SU-DHL-6 (cell line): Measurements from ENCODE around the gene BRD1.

Experiments used
- H2AFZ ChIP-seq: fragments of 200-600 bp; sonication (generic); 2 replicates; pipeline ENCODE4 v1.6.1; 2014; ENCODE audit warnings: low read depth, mild to moderate bottlenecking, moderate library complexity, mixed read lengths, antibody characterized with exemption, low read length; ENCODE audit not compliant: severe bottlenecking
- H3F3A ChIP-seq: fragments of 200-600 bp; shearing (Covaris generic); 2 replicates; pipeline ENCODE4 v1.6.0; 2016; ENCODE audit warnings: antibody characterized with exemption, mild to moderate bottlenecking; ENCODE audit not compliant: insufficient read depth
- H3K27ac ChIP-seq: fragments of 200-600 bp; sonication (generic); 2 replicates; pipeline ENCODE4 v1.5.1; 2016; ENCODE audit warnings: low read depth, mild to moderate bottlenecking, low read length, moderate library complexity, mixed read lengths
- H3K27me3 ChIP-seq: fragments of 200-600 bp; sonication (generic), shearing (Covaris generic); 2 replicates; pipeline ENCODE4 v1.6.0; 2014; ENCODE audit warnings: mild to moderate bottlenecking, low read length
- H3K36me3 ChIP-seq: fragments of 200-600 bp; sonication (generic); 2 replicates; pipeline ENCODE4 v1.6.1; 2014; ENCODE audit warnings: mild to moderate bottlenecking, low read length, mixed read lengths
- H3K4me2 ChIP-seq: fragments of 300-600, 200-600 bp; shearing (Covaris generic), sonication (generic); 2 replicates; pipeline ENCODE4 v1.6.0; 2014; ENCODE audit warnings: low read length, low read depth, mild to moderate bottlenecking; ENCODE audit not compliant: poor library complexity, severe bottlenecking
- H3K4me3 ChIP-seq: fragments of 200-600 bp; sonication (generic); 2 replicates; pipeline ENCODE4 v1.5.1; 2014; ENCODE audit warnings: antibody characterized with exemption, low read length, mild to moderate bottlenecking, mixed read lengths; ENCODE audit not compliant: insufficient read depth, poor library complexity, severe bottlenecking
- H3K79me2 ChIP-seq: fragments of 200-600 bp; sonication (generic); 2 replicates; pipeline ENCODE4 v1.6.1; 2014; ENCODE audit warnings: mild to moderate bottlenecking, low read length, moderate library complexity; ENCODE audit not compliant: insufficient read depth
- H3K9ac ChIP-seq: fragments of 200-600 bp; sonication (generic); 2 replicates; pipeline ENCODE4 v1.7.0; 2014; ENCODE audit warnings: mild to moderate bottlenecking, low read length
- H3K9me2 ChIP-seq: fragments of 200-600 bp; sonication (generic); replicated peaks from 2 replicates; pipeline ENCODE4 v1.6.1; 2014; ENCODE audit warnings: low read length; ENCODE audit not compliant: insufficient read depth
- H3K9me3 ChIP-seq: fragments of 200-600 bp; sonication (generic); 2 replicates; pipeline ENCODE4 v1.6.1; 2014; ENCODE audit warnings: low read length, mixed read lengths; ENCODE audit not compliant: insufficient read depth
- H4K20me1 ChIP-seq: fragments of 200-600 bp; sonication (generic); 2 replicates; pipeline ENCODE4 v1.6.1; 2014; ENCODE audit warnings: low read depth, mild to moderate bottlenecking, antibody characterized with exemption, low read length, moderate library complexity, mixed read lengths
- CTCF ChIP-seq: fragments of 200-600 bp; sonication (generic); IDR thresholded peaks from one replicate; pipeline ENCODE4 v1.5.1; 2017; ENCODE audit warnings: antibody characterized with exemption, mild to moderate bottlenecking, low read length, moderate library complexity; ENCODE audit not compliant: insufficient read depth, poor library complexity, severe bottlenecking
- EZH2phosphoT487 ChIP-seq: fragments of 200-600 bp; sonication (generic), shearing (Covaris generic); conservative IDR thresholded peaks from 2 replicates; pipeline ENCODE4 v1.6.1; 2018; ENCODE audit warnings: mild to moderate bottlenecking, antibody characterized with exemption, low read length, moderate library complexity, mixed read lengths

BRD1 gene

GRCh38 chr22:49865156-49865555, 37.5 kb upstream of the BRD1 start:
- Histone ChIP-seq H3K4me2 (no peak overlapping the region), H3K9me2 (no peaks in the 10 kb centered on the region), H2AFZ (no peak overlapping the region), H3K9ac (no peak overlapping the region), H3K79me2 (peaks cover 99% of the 10 kb centered on the region), H4K20me1 (no peaks in the 10 kb centered on the region), H3K36me3 (peaks cover 11% of the 10 kb centered on the region; the same call in 1 of the 2 replicates), H3K4me3 (no peak overlapping the region), H3K27ac (no peak overlapping the region), H3K27me3 (no peaks in the 10 kb centered on the region), H3F3A (peaks cover 10% of the 10 kb centered on the region; the same call in 1 of the 2 replicates), H3K9me3 (no peaks in the 10 kb centered on the region)
- TF ChIP-seq CTCF (no peak), EZH2phosphoT487 (no peak)

- Histone ChIP-seq H4K20me1 (no peaks in the 10 kb centered on the region), H3K4me3 (no peak overlapping the region), H3K27me3 (no peaks in the 10 kb centered on the region), H3K4me2 (no peak overlapping the region), H3K9me3 (no peaks in the 10 kb centered on the region), H3K79me2 (peaks cover 99% of the 10 kb centered on the region), H3F3A (peaks cover 10% of the 10 kb centered on the region; the same call in 1 of the 2 replicates), H2AFZ (no peak overlapping the region), H3K9ac (no peak overlapping the region), H3K36me3 (peaks cover 11% of the 10 kb centered on the region; the same call in 1 of the 2 replicates), H3K9me2 (no peaks in the 10 kb centered on the region), H3K27ac (no peak overlapping the region)
- TF ChIP-seq CTCF (no peak), EZH2phosphoT487 (no peak)
These were observed 36.3 kb upstream of the BRD1 start for GRCh38 chr22:49863931-49864330.

- 0 out of 2 replicates have a peak, but pooled peaks cover 6% of the 10 kb centered on the region for H3K36me3 ChIP-seq
- H3K79me2 ChIP-seq = peaks cover 99% of the 10 kb centered on the region
- TF ChIP-seq CTCF = no peak
- no peak for TF ChIP-seq EZH2phosphoT487
- no peak overlapping the region for H2AFZ ChIP-seq
- no peaks in the 10 kb centered on the region for H3K9me3 ChIP-seq
- peaks cover 10% of the 10 kb centered on the region; the same call in 1 of the 2 replicates for H3F3A ChIP-seq
- H3K4me3 ChIP-seq = no peak overlapping the region
- no peaks in the 10 kb centered on the region for H3K27me3 ChIP-seq
- no peak overlapping the region for H3K9ac ChIP-seq
- H4K20me1 ChIP-seq = no peaks in the 10 kb centered on the region
- no peak overlapping the region for H3K27ac ChIP-seq
- H3K9me2 ChIP-seq = no peaks in the 10 kb centered on the region
- H3K4me2 ChIP-seq = no peak overlapping the region
These were observed 34.8 kb upstream of the BRD1 start for GRCh38 chr22:49862496-49862776.
